GM21529 (cell line): ENCODE measurements around the gene DLG5.

Experiments
- ATAC-seq: cut with Tn5 transposase; IDR thresholded peaks from one replicate; pipeline ENCODE4 v1.9.1; 2021; ENCODE audit not compliant: unreplicated experiment

Gene DLG5

GRCh38 chr10:77892021-77892739 lies 34.4 kb downstream of the DLG5 start:
- no peak for ATAC-seq

GRCh38 chr10:77890097-77890496 lies 36.5 kb downstream of the DLG5 start:
- no peak for ATAC-seq

GRCh38 chr10:77889277-77889903 lies 37.2 kb downstream of the DLG5 start:
- no peak for ATAC-seq

- no peak for ATAC-seq
Observed at GRCh38 chr10:77888356-77888703, 38.2 kb downstream of the DLG5 start.

GRCh38 chr10:77887631-77888355 lies 38.8 kb downstream of the DLG5 start:
- ATAC-seq, result no peak

GRCh38 chr10:77886795-77887355 lies 39.7 kb downstream of the DLG5 start:
- ATAC-seq, result no peak

GRCh38 chr10:77884181-77884580 lies 42.4 kb downstream of the DLG5 start:
- no peak for ATAC-seq

- ATAC-seq, result no peak
Observed at GRCh38 chr10:77881636-77882035, 44.9 kb downstream of the DLG5 start.

- ATAC-seq, result no peak
Observed at GRCh38 chr10:77881222-77881621, 45.3 kb downstream of the DLG5 start.

GRCh38 chr10:77879710-77880109 lies 46.8 kb downstream of the DLG5 start:
- no peak for ATAC-seq

- no peak for ATAC-seq
Observed at GRCh38 chr10:77879065-77879464, 47.5 kb downstream of the DLG5 start.

GRCh38 chr10:77877441-77878344 lies 48.9 kb downstream of the DLG5 start:
- no peak for ATAC-seq

- ATAC-seq, result no peak
Observed at GRCh38 chr10:77875730-77876129, 50.8 kb downstream of the DLG5 start.

- ATAC-seq, result no peak
Observed at GRCh38 chr10:77874872-77875271, 51.7 kb downstream of the DLG5 start.

GRCh38 chr10:77873536-77874380 lies 52.8 kb downstream of the DLG5 start:
- peak; percentile 90 for ATAC-seq

- ATAC-seq, result no peak
Observed at GRCh38 chr10:77872947-77873535, 53.5 kb downstream of the DLG5 start.

- no peak for ATAC-seq
Observed at GRCh38 chr10:77872151-77872946, 54.2 kb downstream of the DLG5 start.

GRCh38 chr10:77869626-77870420 lies 56.7 kb downstream of the DLG5 start:
- no peak for ATAC-seq
